CD4-positive, alpha-beta T cell (primary cell): ENCODE data around the gene EPGN. TPM values are rescaled to one million over a fixed set of nuclear protein-coding genes. Genes with fewer than 3 reads are reported as not detected.

Experiments used
- ATAC-seq: fragments of 200-7000 bp; cut with Tn5 transposase; one replicate; pipeline ENCODE4 v1.10.0; 2022; ENCODE audit warnings: mild to moderate bottlenecking; ENCODE audit not compliant: poor library complexity
- CTCF ChIA-PET: fragments of 350-600 bp; sonication (Branson Sonifier 250); formaldehyde crosslinking; loops from one replicate; lab custom pipeline; 2021; ENCODE audit warnings: antibody characterized with exemption, inconsistent platforms; lab: Charles Lee
- POLR2A ChIA-PET: fragments of 350-600 bp; sonication (Branson Sonifier 250); formaldehyde crosslinking; loops from one replicate; lab custom pipeline; 2021; ENCODE audit warnings: antibody characterized with exemption, inconsistent platforms; lab: Charles Lee
- DNase-seq, 14 experiments: peaks; one replicate each; pipeline ENCODE4 v3.0.0-alpha.2; 2013 to 2020; ENCODE audit warnings: mixed read lengths in 2 of 14
- H3K27ac ChIP-seq, 2 donors: one replicate each; pipeline versions ENCODE4 v1.5.1 to v1.7.0; 2013; ENCODE audit warnings: low read length in 2 of 2, low read depth in 1 of 2, mild to moderate bottlenecking in 1 of 2
- H3K27me3 ChIP-seq, 2 experiments: 1 replicate in 1 of 2; 2 replicates in 1 of 2; pipeline versions ENCODE4 v1.6.1 to v1.7.0; 2013; ENCODE audit warnings: low read length in 2 of 2, control low read depth in 1 of 2, mild to moderate bottlenecking in 1 of 2, moderate library complexity in 1 of 2; ENCODE audit not compliant: insufficient read depth in 2 of 2, control insufficient read depth in 1 of 2
- H3K36me3 ChIP-seq: one replicate; pipeline ENCODE4 v1.6.1; 2013; ENCODE audit warnings: low read length, control low read depth; ENCODE audit not compliant: insufficient read depth
- H3K4me1 ChIP-seq: one replicate; pipeline ENCODE4 v1.6.1; 2013; ENCODE audit warnings: low read length, control low read depth; ENCODE audit not compliant: insufficient read depth
- H3K4me3 ChIP-seq: one replicate; pipeline ENCODE4 v1.5.1; 2013; ENCODE audit warnings: mild to moderate bottlenecking, low read length, moderate library complexity
- H3K9me3 ChIP-seq, 2 experiments: 1 replicate in 1 of 2; 2 replicates in 1 of 2; pipeline versions ENCODE4 v1.6.1 to v1.7.0; 2013; ENCODE audit warnings: low read length in 2 of 2, mild to moderate bottlenecking in 2 of 2, control low read depth in 1 of 2, moderate library complexity in 1 of 2; ENCODE audit not compliant: control insufficient read depth in 1 of 2, insufficient read depth in 1 of 2
- H3K27ac Mint-ChIP-seq: one replicate; pipeline ENCODE4 v1.8.0; 2020; ENCODE audit warnings: mixed read lengths
- H3K27me3 Mint-ChIP-seq: one replicate; pipeline ENCODE4 v1.8.0; 2021; ENCODE audit warnings: mixed read lengths
- H3K36me3 Mint-ChIP-seq: one replicate; pipeline ENCODE4 v1.8.0; 2021; ENCODE audit warnings: low read depth, mixed read lengths
- H3K4me1 Mint-ChIP-seq: one replicate; pipeline ENCODE4 v1.8.0; 2021; ENCODE audit warnings: low read depth, mixed read lengths
- H3K4me3 Mint-ChIP-seq: one replicate; pipeline ENCODE4 v1.8.0; 2020; ENCODE audit warnings: mild to moderate bottlenecking, mixed read lengths
- H3K9me3 Mint-ChIP-seq: one replicate; pipeline ENCODE4 v1.8.0; 2020; ENCODE audit warnings: mixed read lengths
- CTCF ChIP-seq: fragments of 200-600 bp; IDR thresholded peaks from one replicate; pipeline ENCODE4 v1.8.0; 2022; ENCODE audit warnings: antibody characterized with exemption, mild to moderate bottlenecking
- intact Hi-C, 2 experiments: fragments of 100-400 bp; cut with DNase I in 1 of 2; cut with micrococcal nuclease in 1 of 2; formaldehyde crosslinking; loops; one replicate each; pipeline versions ENCODE4 v1.15.1 to v1.9.0; 2023 to 2025; cut with DNase I, micrococcal nuclease
- total RNA-seq, 174 experiments: library from RNA in 2 of 174; stranded (reverse) in 2 of 174; gene quantifications; one replicate each; pipeline ENCODE4 v1.2.3 and lab custom pipeline; 2021 to 2026

The EPGN gene
- total RNA-seq, 2 experiments from 2014 or later: 3.7 to 5.9 TPM

GRCh38 chr4:74311696-74312313 is 3.5 kb downstream of the EPGN start:
- no peak for ATAC-seq
- DNase-seq: peak in 4 of 14 experiments; percentile 36 to 69 (median 58)
- POLR2A ChIA-PET: no interaction called here
- no peak overlapping the region for H3K4me3 Mint-ChIP-seq
- H3K9me3 ChIP-seq: no peaks in the 10 kb centered on the region
- peaks cover 23% of the 10 kb centered on the region for H3K4me1 Mint-ChIP-seq
- no peaks in the 10 kb centered on the region for H3K4me1 ChIP-seq
- H3K4me3 ChIP-seq: no peak overlapping the region
- no peaks in the 10 kb centered on the region for H3K36me3 Mint-ChIP-seq
- CTCF ChIA-PET: no interaction called here
- peak; percentile 51 for TF ChIP-seq CTCF
- intact Hi-C loops: loop anchor here (1.0 to 2.0 kb wide), 3 partner anchors 83 to 123 kb away; no protein-coding TSS in a partner anchor
- no peaks in the 10 kb centered on the region for H3K27me3 Mint-ChIP-seq
- no peaks in the 10 kb centered on the region for H3K9me3 Mint-ChIP-seq
- H3K27ac Mint-ChIP-seq: no peak overlapping the region
- no peaks in the 10 kb centered on the region for H3K36me3 ChIP-seq
- no peaks in the 10 kb centered on the region for H3K27me3 ChIP-seq
- H3K27ac ChIP-seq: no peak overlapping the region

- intact Hi-C loops: no loop called here
- ATAC-seq: no peak
Measured at GRCh38 chr4:74314329-74314728, 6.1 kb downstream of the EPGN start.

GRCh38 chr4:74314944-74315343 is 6.7 kb downstream of the EPGN start:
- DNase-seq (no peak), ATAC-seq (no peak)
- no peaks in the 10 kb centered on the region for H3K4me1 ChIP-seq
- no peak for TF ChIP-seq CTCF
- H3K9me3 ChIP-seq: no peaks in the 10 kb centered on the region
- H3K4me3 Mint-ChIP-seq: no peak overlapping the region
- no peaks in the 10 kb centered on the region for H3K27me3 ChIP-seq
- no peak overlapping the region for H3K27ac Mint-ChIP-seq
- H3K9me3 Mint-ChIP-seq: no peaks in the 10 kb centered on the region
- intact Hi-C loops: no loop called here
- H3K27ac ChIP-seq: no peak overlapping the region
- no peak overlapping the region for H3K4me3 ChIP-seq
- ChIA-PET CTCF (interaction anchor here (1.4 kb wide), 1 partner anchor 81 kb away, joined by 3 read pairs; no protein-coding TSS in a partner anchor), POLR2A (no interaction called here)
- no peaks in the 10 kb centered on the region for H3K27me3 Mint-ChIP-seq
- peaks cover 3% of the 10 kb centered on the region for H3K4me1 Mint-ChIP-seq
- no peaks in the 10 kb centered on the region for H3K36me3 ChIP-seq
- no peaks in the 10 kb centered on the region for H3K36me3 Mint-ChIP-seq

More at GRCh38 chr4:74314329-74314728, 6.1 kb downstream of the EPGN start:
- Mint-ChIP-seq H3K4me3 (no peak overlapping the region), H3K36me3 (no peaks in the 10 kb centered on the region), H3K27me3 (no peaks in the 10 kb centered on the region), H3K4me1 (peaks cover 7% of the 10 kb centered on the region), H3K9me3 (no peaks in the 10 kb centered on the region), H3K27ac (no peak overlapping the region)
- POLR2A ChIA-PET: no interaction called here
- H3K4me3 ChIP-seq: no peak overlapping the region
- no peaks in the 10 kb centered on the region for H3K27me3 ChIP-seq
- no peaks in the 10 kb centered on the region for H3K36me3 ChIP-seq
- CTCF ChIA-PET: interaction anchor here (1.4 kb wide), 1 partner anchor 81 kb away, joined by 3 read pairs; no protein-coding TSS in a partner anchor
- H3K9me3 ChIP-seq: no peaks in the 10 kb centered on the region
- H3K27ac ChIP-seq: no peak overlapping the region
- TF ChIP-seq CTCF: no peak
- H3K4me1 ChIP-seq: no peaks in the 10 kb centered on the region
- DNase-seq: no peak
